PFSK-1 (cell line): ENCODE data around the gene NME3.

Experiments
- POLR2AphosphoS5 ChIP-seq: IDR thresholded peaks from 2 replicates; pipeline ENCODE4 v1.6.1; 2012; ENCODE audit warnings: low read depth, mild to moderate bottlenecking, control low read depth, low read length, moderate library complexity
- TAF1 ChIP-seq: IDR thresholded peaks from 2 replicates; pipeline ENCODE4 v1.6.1; 2012; ENCODE audit warnings: low read length, control low read depth, borderline replicate concordance; ENCODE audit not compliant: insufficient read depth
- TF ChIP-seq, protein P1 (sequence below), 2 experiments: IDR thresholded peaks; 2 replicates each; pipeline versions ENCODE4 v1.6.1 to v1.8.0; 2011 to 2012; ENCODE audit warnings: low read depth in 2 of 2, low read length in 2 of 2, control low read depth in 1 of 2, inconsistent platforms in 1 of 2, mild to moderate bottlenecking in 1 of 2, moderate library complexity in 1 of 2; ENCODE audit not compliant: insufficient read depth in 1 of 2

DNA sequence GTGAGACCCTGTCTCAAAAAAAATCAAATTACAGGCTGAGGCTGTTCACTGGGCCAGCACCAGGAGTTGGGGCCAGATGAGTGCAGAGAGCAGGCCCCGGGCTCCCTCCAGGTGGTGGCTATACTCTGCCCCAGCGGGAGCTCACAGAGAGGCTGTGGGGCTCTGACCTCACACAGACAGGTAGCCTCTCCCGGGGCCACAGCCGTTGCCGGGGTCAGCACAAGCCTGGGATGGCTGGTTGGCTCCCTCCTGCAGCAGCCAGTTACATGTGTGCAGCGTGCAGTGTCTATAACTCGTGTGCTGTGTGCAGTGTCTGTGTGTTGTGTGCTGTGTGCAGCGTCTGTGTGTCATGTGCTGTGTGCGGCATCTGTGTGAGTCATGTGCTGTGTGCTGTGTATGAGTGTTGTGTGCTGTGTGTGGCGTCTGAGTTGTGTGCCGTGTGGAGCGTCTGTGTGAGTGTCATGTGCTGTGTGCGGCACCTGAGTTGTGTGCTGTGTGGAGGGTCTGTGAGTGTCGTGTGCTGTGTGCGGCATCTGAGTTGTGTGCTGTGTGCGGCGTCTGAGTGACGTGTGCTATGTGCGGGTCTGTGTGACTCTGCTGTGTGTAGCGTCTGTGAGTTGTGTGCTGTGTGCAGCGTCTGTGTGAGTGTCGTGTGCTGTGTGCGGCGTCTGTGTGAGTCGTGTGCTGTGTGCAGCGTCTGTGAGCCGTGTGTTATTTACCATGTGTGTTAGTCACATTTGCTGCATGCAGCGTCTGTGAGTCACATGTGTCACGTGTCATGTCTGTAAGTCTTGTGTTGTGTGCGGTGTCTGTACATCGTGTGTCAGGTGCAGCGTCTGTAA, 44.5 kb downstream of the NME3 start:
- TF ChIP-seq, protein P1, sequence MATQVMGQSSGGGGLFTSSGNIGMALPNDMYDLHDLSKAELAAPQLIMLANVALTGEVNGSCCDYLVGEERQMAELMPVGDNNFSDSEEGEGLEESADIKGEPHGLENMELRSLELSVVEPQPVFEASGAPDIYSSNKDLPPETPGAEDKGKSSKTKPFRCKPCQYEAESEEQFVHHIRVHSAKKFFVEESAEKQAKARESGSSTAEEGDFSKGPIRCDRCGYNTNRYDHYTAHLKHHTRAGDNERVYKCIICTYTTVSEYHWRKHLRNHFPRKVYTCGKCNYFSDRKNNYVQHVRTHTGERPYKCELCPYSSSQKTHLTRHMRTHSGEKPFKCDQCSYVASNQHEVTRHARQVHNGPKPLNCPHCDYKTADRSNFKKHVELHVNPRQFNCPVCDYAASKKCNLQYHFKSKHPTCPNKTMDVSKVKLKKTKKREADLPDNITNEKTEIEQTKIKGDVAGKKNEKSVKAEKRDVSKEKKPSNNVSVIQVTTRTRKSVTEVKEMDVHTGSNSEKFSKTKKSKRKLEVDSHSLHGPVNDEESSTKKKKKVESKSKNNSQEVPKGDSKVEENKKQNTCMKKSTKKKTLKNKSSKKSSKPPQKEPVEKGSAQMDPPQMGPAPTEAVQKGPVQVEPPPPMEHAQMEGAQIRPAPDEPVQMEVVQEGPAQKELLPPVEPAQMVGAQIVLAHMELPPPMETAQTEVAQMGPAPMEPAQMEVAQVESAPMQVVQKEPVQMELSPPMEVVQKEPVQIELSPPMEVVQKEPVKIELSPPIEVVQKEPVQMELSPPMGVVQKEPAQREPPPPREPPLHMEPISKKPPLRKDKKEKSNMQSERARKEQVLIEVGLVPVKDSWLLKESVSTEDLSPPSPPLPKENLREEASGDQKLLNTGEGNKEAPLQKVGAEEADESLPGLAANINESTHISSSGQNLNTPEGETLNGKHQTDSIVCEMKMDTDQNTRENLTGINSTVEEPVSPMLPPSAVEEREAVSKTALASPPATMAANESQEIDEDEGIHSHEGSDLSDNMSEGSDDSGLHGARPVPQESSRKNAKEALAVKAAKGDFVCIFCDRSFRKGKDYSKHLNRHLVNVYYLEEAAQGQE (IDR thresholded peaks at IDR 0.05; ENCODE audit: insufficient read depth in 1 of 2, low read depth in 2 of 2, low read length in 2 of 2): no peak
- no peak for TF ChIP-seq POLR2AphosphoS5
- no peak for TF ChIP-seq TAF1
